Sigmoid colon (tissue), 7 donors: ENCODE data around the gene SLC25A25. TPM values are rescaled to one million over a fixed set of nuclear protein-coding genes. Genes with fewer than 3 reads are reported as not detected.
A peak's percentile ranks its signal among the peaks of the same experiment; 100 is the strongest.

Experiments used
- DNase-seq: peaks from one replicate; pipeline ENCODE4 v3.0.0-alpha.2; 2019
- H3K27ac ChIP-seq, 4 donors: fragments of 200-600 bp; sonication (generic); one replicate each; pipeline ENCODE4 v1.5.1; 2016 to 2019; ENCODE audit warnings: mild to moderate bottlenecking in 1 of 4
- H3K27me3 ChIP-seq, 3 donors: fragments of 200-600 bp; sonication (generic); one replicate each; pipeline ENCODE4 v1.5.1; 2019; ENCODE audit warnings: mild to moderate bottlenecking in 1 of 3
- H3K36me3 ChIP-seq, 4 donors: fragments of 200-600 bp; sonication (generic); one replicate each; pipeline ENCODE4 v1.5.1; 2016 to 2019
- H3K4me1 ChIP-seq, 4 donors: fragments of 200-600 bp; sonication (generic); one replicate each; pipeline ENCODE4 v1.5.1; 2017 to 2019
- H3K4me3 ChIP-seq, 4 donors: fragments of 200-600 bp; sonication (generic); one replicate each; pipeline ENCODE4 v1.5.1; 2017 to 2019; ENCODE audit warnings: mild to moderate bottlenecking in 2 of 4, moderate library complexity in 1 of 4
- H3K9me3 ChIP-seq, 4 donors: fragments of 200-600 bp in 3 of 4; sonication (generic) in 3 of 4; one replicate each; pipeline versions ENCODE4 v1.5.1 to v1.6.1; 2013 to 2019
- CTCF ChIP-seq, 4 experiments: fragments of 450-650 bp in 3 of 4; fragments of 200-600 bp in 1 of 4; IDR thresholded peaks; one replicate each; pipeline ENCODE4 v1.5.1; 2016 to 2019; ENCODE audit warnings: antibody characterized with exemption in 4 of 4, mild to moderate bottlenecking in 3 of 4, moderate library complexity in 2 of 4
- EP300 ChIP-seq, 4 donors: sonication (generic); formaldehyde crosslinking; IDR thresholded peaks; one replicate each; pipeline ENCODE4 v1.6.1; 2017; ENCODE audit warnings: antibody characterized with exemption in 4 of 4
- POLR2A ChIP-seq, 2 donors: fragments of 450-650 bp; IDR thresholded peaks; one replicate each; pipeline ENCODE4 v1.6.1; 2016; ENCODE audit warnings: antibody characterized with exemption in 2 of 2, mild to moderate bottlenecking in 2 of 2, moderate library complexity in 2 of 2
- POLR2AphosphoS5 ChIP-seq, 4 donors: sonication (generic); formaldehyde crosslinking; IDR thresholded peaks; one replicate each; pipeline ENCODE4 v1.6.1; 2017; ENCODE audit warnings: antibody characterized with exemption in 4 of 4
- WGBS, 2 donors: extraction: QIAGEN DNeasy Blood & Tissue Kit; methylation state at CpG; one replicate each; pipeline ENCODE4 v1.1.7; 2013; 5-methylcytosine and 5-hydroxymethylcytosine counted together
- intact Hi-C: fragments of 100-400 bp; cut with DNase I; formaldehyde crosslinking; loops from one replicate; pipeline ENCODE4 v1.15.1; 2023
- polyA plus RNA-seq, 3 donors: library from polyadenylated mRNA; stranded (reverse); fragments of 200-250 nt; gene quantifications; one replicate each; pipeline ENCODE4 v1.2.3, GENCODE V29; 2013
- total RNA-seq, 4 donors: library from RNA; depleted of rRNA; stranded (reverse); fragments of >200 nt; gene quantifications; one replicate each; pipeline ENCODE4 v1.1.0, GENCODE V29; 2016
- donor health status: healthy with polysubstance abuse.
- donor health status: Bipolar disorder and iron deficiency.
- donor health status: healthy.

Gene SLC25A25
- total and polyA plus RNA-seq, 7 donors = 10.2 to 77.2 (median 16.6) TPM

GRCh38 chr9:128121924-128122808 is 54.1 kb downstream of the SLC25A25 start:
- Histone ChIP-seq H3K9me3 (no peaks in the 10 kb centered on the region), H3K4me1 (peaks cover 0 to 33% (median 29%) of the 10 kb centered on the region in 4 donors), H3K27ac (no peak overlapping the region), H3K27me3 (no peaks in the 10 kb centered on the region), H3K36me3 (peaks cover 21 to 48% (median 28%) of the 10 kb centered on the region in 4 donors), H3K4me3 (no peak overlapping the region)
- no peak for TF ChIP-seq CTCF (IDR thresholded peaks at IDR 0.05)
- no peak for TF ChIP-seq EP300 (IDR thresholded peaks at IDR 0.05)
- no peak for TF ChIP-seq POLR2AphosphoS5 (IDR thresholded peaks at IDR 0.05)
- intact Hi-C loops = no loop called here
- 89 to 92% methylated on average over 27 of the region's 27 CpGs for WGBS, 2 donors
- peak; percentile 63 for DNase-seq

- TF ChIP-seq POLR2A (IDR thresholded peaks at IDR 0.05) (no peak), EP300 (IDR thresholded peaks at IDR 0.05) (no peak), CTCF (IDR thresholded peaks at IDR 0.05) (no peak), POLR2AphosphoS5 (IDR thresholded peaks at IDR 0.05) (no peak)
- no peaks in the 10 kb centered on the region for H3K9me3 ChIP-seq
- H3K27me3 ChIP-seq = no peaks in the 10 kb centered on the region
- peaks cover 0 to 33% (median 28%) of the 10 kb centered on the region in 4 donors for H3K4me1 ChIP-seq
- DNase-seq = no peak
- WGBS, 2 donors = 95 to 96% methylated on average over 24 of the region's 24 CpGs
- no peak overlapping the region for H3K27ac ChIP-seq
- intact Hi-C loops = no loop called here
- H3K36me3 ChIP-seq = peaks cover 21 to 48% (median 28%) of the 10 kb centered on the region in 4 donors
- no peak overlapping the region for H3K4me3 ChIP-seq
Observed at GRCh38 chr9:128122809-128123175, 54.8 kb downstream of the SLC25A25 start.

GRCh38 chr9:128123451-128124080 is 55.5 kb downstream of the SLC25A25 start:
- Histone ChIP-seq H3K4me3 (no peak overlapping the region), H3K9me3 (no peaks in the 10 kb centered on the region), H3K27ac (no peak overlapping the region), H3K27me3 (no peaks in the 10 kb centered on the region), H3K4me1 (peaks cover 0 to 28% (median 25%) of the 10 kb centered on the region in 4 donors), H3K36me3 (peaks cover 21 to 48% (median 28%) of the 10 kb centered on the region in 4 donors)
- 92 to 95% methylated on average over 21 of the region's 21 CpGs for WGBS, 2 donors
- no peak for TF ChIP-seq POLR2AphosphoS5 (IDR thresholded peaks at IDR 0.05)
- no peak for TF ChIP-seq CTCF (IDR thresholded peaks at IDR 0.05)
- TF ChIP-seq POLR2A (IDR thresholded peaks at IDR 0.05) = no peak
- no peak for TF ChIP-seq EP300 (IDR thresholded peaks at IDR 0.05)
- intact Hi-C loops = no loop called here
- peak; percentile 63 for DNase-seq

DNA sequence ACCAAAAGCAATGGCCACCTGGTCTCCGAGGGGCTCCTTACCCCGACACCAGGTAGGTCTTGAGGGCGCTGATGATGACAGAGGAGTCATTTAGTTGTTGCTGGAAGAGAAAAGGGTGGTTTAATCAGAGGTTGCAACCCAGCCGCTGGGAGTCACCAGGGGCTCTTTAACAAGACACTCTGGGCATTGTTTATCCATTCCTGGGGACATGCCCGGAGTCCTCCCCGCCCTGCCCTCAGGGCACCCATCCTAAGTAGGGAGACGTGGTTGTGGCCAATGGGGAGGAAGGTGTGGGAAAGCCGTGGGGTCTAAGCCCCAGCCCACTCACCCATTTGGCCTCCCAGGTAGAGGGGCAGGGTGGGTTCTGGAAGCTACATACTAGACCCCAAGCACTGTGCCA is 56.4 kb downstream of the SLC25A25 start:
- 80 to 87% methylated on average over 8 of the region's 8 CpGs for WGBS, 2 donors
- DNase-seq = no peak
- H3K27ac ChIP-seq = no peak overlapping the region
- intact Hi-C loops = no loop called here
- no peaks in the 10 kb centered on the region for H3K9me3 ChIP-seq
- peaks cover 0 to 37% (median 34%) of the 10 kb centered on the region in 4 donors for H3K4me1 ChIP-seq
- H3K27me3 ChIP-seq = no peaks in the 10 kb centered on the region
- H3K36me3 ChIP-seq = peaks cover 21 to 48% (median 28%) of the 10 kb centered on the region in 4 donors
- TF ChIP-seq EP300 (IDR thresholded peaks at IDR 0.05) = no peak
- no peak for TF ChIP-seq CTCF (IDR thresholded peaks at IDR 0.05)
- no peak for TF ChIP-seq POLR2AphosphoS5 (IDR thresholded peaks at IDR 0.05)
- no peak for TF ChIP-seq POLR2A (IDR thresholded peaks at IDR 0.05)
- H3K4me3 ChIP-seq = no peak overlapping the region
